HepG2 (cell line): ENCODE data around the gene ENG. TPM values are rescaled to one million over a fixed set of nuclear protein-coding genes. Genes with fewer than 3 reads are reported as not detected.

Experiments
- ADNP ChIP-seq: sonication (generic); formaldehyde crosslinking; IDR thresholded peaks from 2 replicates; pipeline ENCODE4 v1.4.0; 2020; ENCODE audit warnings: missing genetic modification reagents
- FOXK1 ChIP-seq: sonication (generic); formaldehyde crosslinking; IDR thresholded peaks from 2 replicates; pipeline ENCODE4 v1.4.0; 2020; ENCODE audit warnings: low read depth, missing genetic modification reagents, borderline replicate concordance
- HIC2 ChIP-seq: sonication (generic); formaldehyde crosslinking; IDR thresholded peaks from 2 replicates; pipeline ENCODE4 v1.9.0; 2022; ENCODE audit warnings: low read depth, missing genetic modification reagents
- ISL2 ChIP-seq: sonication (generic); formaldehyde crosslinking; IDR thresholded peaks from 2 replicates; pipeline ENCODE4 v1.5.0; 2020; ENCODE audit warnings: missing genetic modification reagents
- JDP2 ChIP-seq: sonication (generic); formaldehyde crosslinking; IDR thresholded peaks from 2 replicates; pipeline ENCODE4 v1.8.1; 2022; ENCODE audit warnings: missing genetic modification reagents, borderline replicate concordance
- MAX ChIP-seq: IDR thresholded peaks from 2 replicates; pipeline ENCODE4 v1.6.1; 2012; ENCODE audit warnings: inconsistent platforms
- NFIB ChIP-seq: sonication (generic); formaldehyde crosslinking; IDR thresholded peaks from 2 replicates; pipeline ENCODE4 v1.9.0; 2021; ENCODE audit warnings: missing genetic modification reagents, mild to moderate bottlenecking, borderline replicate concordance
- PRDM15 ChIP-seq: sonication (generic); formaldehyde crosslinking; IDR thresholded peaks from 2 replicates; pipeline ENCODE4 v1.4.0; 2020; ENCODE audit warnings: missing genetic modification reagents
- RAD21 ChIP-seq: fragments of 450-650 bp; formaldehyde crosslinking; IDR thresholded peaks from 2 replicates; pipeline ENCODE4 v1.5.0; 2020; ENCODE audit warnings: mild to moderate bottlenecking
- RBM22 ChIP-seq: fragments of 200-400 bp; formaldehyde crosslinking; optimal IDR thresholded peaks from 2 replicates; pipeline ENCODE3; 2017; ENCODE audit warnings: mild to moderate bottlenecking, low read length, moderate library complexity
- RNF219 ChIP-seq: sonication (generic); formaldehyde crosslinking; IDR thresholded peaks from 2 replicates; pipeline ENCODE4 v1.5.0; 2020; ENCODE audit warnings: mild to moderate bottlenecking, missing genetic modification reagents
- SP2 ChIP-seq: sonication (generic); formaldehyde crosslinking; IDR thresholded peaks from 2 replicates; pipeline ENCODE4 v1.5.1; 2020; ENCODE audit warnings: mild to moderate bottlenecking, missing genetic modification reagents
- TEAD2 ChIP-seq: sonication (generic); formaldehyde crosslinking; IDR thresholded peaks from 2 replicates; pipeline ENCODE4 v1.9.0; 2021; ENCODE audit warnings: missing genetic modification reagents
- ZBTB7A ChIP-seq: sonication (generic); formaldehyde crosslinking; IDR thresholded peaks from 2 replicates; pipeline ENCODE4 v1.8.0; 2022; ENCODE audit warnings: mild to moderate bottlenecking, missing genetic modification reagents
- ZNF20 ChIP-seq: sonication (generic); formaldehyde crosslinking; IDR thresholded peaks from 2 replicates; pipeline ENCODE4 v1.4.0; 2020; ENCODE audit warnings: mild to moderate bottlenecking, moderate library complexity, missing genetic modification reagents
- ZNF24 ChIP-seq: fragments of 450-650 bp; IDR thresholded peaks from 2 replicates; pipeline ENCODE4 v1.6.1; 2017; ENCODE audit warnings: antibody characterized with exemption, mild to moderate bottlenecking
- ZNF468 ChIP-seq: sonication (generic); formaldehyde crosslinking; IDR thresholded peaks from 2 replicates; pipeline ENCODE4 v1.8.0; 2022; ENCODE audit warnings: mild to moderate bottlenecking, moderate library complexity, missing genetic modification reagents
- ZNF513 ChIP-seq: sonication (generic); formaldehyde crosslinking; conservative IDR thresholded peaks from 2 replicates; pipeline ENCODE4 v1.5.0; 2020; ENCODE audit warnings: missing genetic modification reagents
- ZNF557 ChIP-seq: sonication (generic); formaldehyde crosslinking; IDR thresholded peaks from 2 replicates; pipeline ENCODE4 v1.4.0; 2020; ENCODE audit warnings: missing genetic modification reagents
- ZNF775 ChIP-seq: sonication (generic); formaldehyde crosslinking; IDR thresholded peaks from 2 replicates; pipeline ENCODE4 v1.4.0; 2020; ENCODE audit warnings: missing genetic modification reagents, mild to moderate bottlenecking, moderate library complexity, borderline replicate concordance
- ZNF781 ChIP-seq: sonication (generic); formaldehyde crosslinking; IDR thresholded peaks from 2 replicates; pipeline ENCODE4 v1.5.1; 2020; ENCODE audit warnings: borderline replicate concordance, mild to moderate bottlenecking, missing genetic modification reagents; ENCODE audit errors: not compliant biosample characterization
- polyA plus RNA-seq, 8 experiments: library from polyadenylated mRNA; depleted of rRNA in 3 of 8; stranded (reverse) in 7 of 8; unstranded in 1 of 8; fragments of >200 nt; fragmentation: Illumina TruSeq in 4 of 8; extraction: Trizol in 4 of 8; gene quantifications; 2 replicates each; pipeline versions ENCODE4 v1.2.1 to v1.2.3, GENCODE V29; 2011 to 2016; ENCODE audit warnings: low read depth in 4 of 8, missing spikeins in 1 of 8, mixed read lengths in 1 of 8; ENCODE audit not compliant: insufficient read depth in 1 of 8
- total RNA-seq, 5 experiments: library from RNA; depleted of rRNA; stranded (reverse); fragments of >200 nt; fragmentation: Illumina TruSeq; extraction: Trizol; gene quantifications; 2 replicates each; pipeline ENCODE4 v1.2.3, GENCODE V29; 2016; ENCODE audit warnings: low read depth in 1 of 5

ENG gene
- total and polyA plus RNA-seq, 2 of the 13 experiments (the other 11 are each of a cell fraction or from before 2014, with no cell fraction given): 0.02 to 1.1 TPM

GRCh38 chr9:127825319-127826051 lies 29.0 kb downstream of the ENG start (continued):
- TF ChIP-seq FOXK1 (CRISPR knock-in tag) (no peak), ADNP (CRISPR knock-in tag) (no peak; the same call in 1 of the 2 replicates), JDP2 (CRISPR knock-in tag) (no peak), ZNF24 (no peak), SP2 (CRISPR knock-in tag) (no peak), ZNF513 (CRISPR knock-in tag) (no peak), NFIB (no peak), ZNF781 (CRISPR knock-in tag) (no peak), TEAD2 (no peak), ZNF557 (no peak), ZBTB7A (CRISPR knock-in tag) (peak; percentile 88), ISL2 (CRISPR knock-in tag) (no peak), ZNF775 (CRISPR knock-in tag) (no peak), HIC2 (CRISPR knock-in tag) (peak; percentile 70; the same call in 1 of the 2 replicates), RBM22 (no peak), MAX (peak; percentile 79), RAD21 (CRISPR knock-in tag) (peak; percentile 61; the same call in 1 of the 2 replicates), ZNF468 (CRISPR knock-in tag) (no peak), ZNF20 (CRISPR knock-in tag) (no peak), RNF219 (CRISPR knock-in tag) (no peak), PRDM15 (no peak)
